ENCODE results near the gene SLC46A3. TPM values are rescaled to one million over a fixed set of nuclear protein-coding genes. Genes with fewer than 3 reads are reported as not detected.

Gene SLC46A3
- total RNA-seq, 4 donors from 2014 or later: 9.4 to 14.0 (median 10.6) TPM

GRCh38 chr13:28655561-28655960, 63.2 kb downstream of the SLC46A3 start:
- Histone ChIP-seq H3K27me3 (no peaks in the 10 kb centered on the region), H3K9me3 (no peaks in the 10 kb centered on the region), H3K36me3 (no peaks in the 10 kb centered on the region), H3K27ac (replicated peaks in 1 of 4) (no peak overlapping the region), H3K4me1 (peaks cover 24 to 40% (median 39%) of the 10 kb centered on the region in 4 donors), H3K4me3 (no peak overlapping the region)
- intact Hi-C loops (cut with DNase I): no loop called here
- TF ChIP-seq CTCF (IDR thresholded peaks at IDR 0.05) (no peak), EP300 (IDR thresholded peaks at IDR 0.05) (no peak), POLR2A (IDR thresholded peaks at IDR 0.05; ENCODE audit: low read depth) (no peak), POLR2AphosphoS5 (IDR thresholded peaks at IDR 0.05) (no peak)
- 83% methylated on average over 3 of the region's 3 CpGs for WGBS
- DNase-seq (ENCODE audit: extremely low spot score): no peak

GRCh38 chr13:28654276-28654675, 64.5 kb downstream of the SLC46A3 start:
- peaks cover 15 to 30% (median 28%) of the 10 kb centered on the region in 4 donors for H3K4me1 ChIP-seq
- no peaks in the 10 kb centered on the region for H3K27me3 ChIP-seq
- no peaks in the 10 kb centered on the region for H3K9me3 ChIP-seq
- intact Hi-C loops (cut with DNase I): no loop called here
- H3K36me3 ChIP-seq: no peaks in the 10 kb centered on the region
- no peak for DNase-seq (ENCODE audit: extremely low spot score)
- TF ChIP-seq EP300 (IDR thresholded peaks at IDR 0.05): no peak
- no peak for TF ChIP-seq POLR2A (IDR thresholded peaks at IDR 0.05; ENCODE audit: low read depth)
- TF ChIP-seq CTCF (IDR thresholded peaks at IDR 0.05): no peak
- TF ChIP-seq POLR2AphosphoS5 (IDR thresholded peaks at IDR 0.05): no peak
- H3K27ac ChIP-seq (replicated peaks in 1 of 4): no peak overlapping the region
- H3K4me3 ChIP-seq: no peak overlapping the region
- WGBS: 97% methylated on average over 1 of the region's 1 CpG

GRCh38 chr13:28653111-28653510, 65.7 kb downstream of the SLC46A3 start:
- WGBS: 68% methylated on average over 1 of the region's 1 CpG
- Histone ChIP-seq H3K4me1 (peaks cover 15 to 28% (median 27%) of the 10 kb centered on the region in 4 donors), H3K27me3 (no peaks in the 10 kb centered on the region), H3K4me3 (no peak overlapping the region), H3K36me3 (no peaks in the 10 kb centered on the region), H3K9me3 (no peaks in the 10 kb centered on the region), H3K27ac (replicated peaks in 1 of 4) (no peak overlapping the region)
- intact Hi-C loops (cut with DNase I): no loop called here
- no peak for TF ChIP-seq POLR2AphosphoS5 (IDR thresholded peaks at IDR 0.05)
- TF ChIP-seq POLR2A (IDR thresholded peaks at IDR 0.05; ENCODE audit: low read depth): no peak
- TF ChIP-seq CTCF (IDR thresholded peaks at IDR 0.05): no peak
- TF ChIP-seq EP300 (IDR thresholded peaks at IDR 0.05): no peak
- no peak for DNase-seq (ENCODE audit: extremely low spot score)

GRCh38 chr13:28651810-28652401, 66.9 kb downstream of the SLC46A3 start:
- TF ChIP-seq POLR2AphosphoS5 (IDR thresholded peaks at IDR 0.05) (no peak), EP300 (IDR thresholded peaks at IDR 0.05) (no peak), CTCF (IDR thresholded peaks at IDR 0.05) (no peak), POLR2A (IDR thresholded peaks at IDR 0.05; ENCODE audit: low read depth) (no peak)
- H3K27ac ChIP-seq (replicated peaks in 1 of 4): no peak overlapping the region
- no peak for DNase-seq (ENCODE audit: extremely low spot score)
- WGBS: 72% methylated on average over 7 of the region's 7 CpGs
- H3K36me3 ChIP-seq: no peaks in the 10 kb centered on the region
- H3K4me3 ChIP-seq: no peak overlapping the region
- H3K27me3 ChIP-seq: no peaks in the 10 kb centered on the region
- no peaks in the 10 kb centered on the region for H3K9me3 ChIP-seq
- intact Hi-C loops (cut with DNase I): no loop called here
- peaks cover 3 to 16% (median 15%) of the 10 kb centered on the region in 4 donors for H3K4me1 ChIP-seq

GRCh38 chr13:28650284-28650683, 68.5 kb downstream of the SLC46A3 start:
- H3K9me3 ChIP-seq: no peaks in the 10 kb centered on the region
- H3K4me3 ChIP-seq: no peak overlapping the region
- H3K27ac ChIP-seq (replicated peaks in 1 of 4): no peak overlapping the region
- H3K4me1 ChIP-seq: peaks cover 0 to 11% (median 4%) of the 10 kb centered on the region in 4 donors
- H3K36me3 ChIP-seq: no peaks in the 10 kb centered on the region
- no peaks in the 10 kb centered on the region for H3K27me3 ChIP-seq
- WGBS: 100% methylated on average over 2 of the region's 2 CpGs
- DNase-seq (ENCODE audit: extremely low spot score): no peak
- intact Hi-C loops (cut with DNase I): no loop called here
- TF ChIP-seq POLR2A (IDR thresholded peaks at IDR 0.05; ENCODE audit: low read depth) (no peak), EP300 (IDR thresholded peaks at IDR 0.05) (no peak), POLR2AphosphoS5 (IDR thresholded peaks at IDR 0.05) (no peak), CTCF (IDR thresholded peaks at IDR 0.05) (no peak)

Measured in esophagus muscularis mucosa (tissue), 4 donors.